GM12864 (cell line): ENCODE data around the gene STX2.

ENCODE experiments used
- DNase-seq: peaks from one replicate; pipeline ENCODE4 v3.0.0-alpha.2; 2011; ENCODE audit warnings: low read depth
- H3K4me3 ChIP-seq: 2 replicates; pipeline ENCODE4 v1.5.1; 2011; ENCODE audit warnings: mild to moderate bottlenecking, low read depth, low read length, control low read depth
- CTCF ChIP-seq: IDR thresholded peaks from 2 replicates; pipeline ENCODE4 v1.5.1; 2011; ENCODE audit warnings: low read depth, mild to moderate bottlenecking, moderate library complexity, low read length, control low read depth, inconsistent platforms; ENCODE audit errors: missing control alignments

Gene STX2

GRCh38 chr12:130778776-130779175 is 60.3 kb downstream of the STX2 start:
- no peak for DNase-seq
- no peak overlapping the region for H3K4me3 ChIP-seq
- no peak for TF ChIP-seq CTCF

- no peak for DNase-seq
- no peak for TF ChIP-seq CTCF
- H3K4me3 ChIP-seq, result no peak overlapping the region
These were observed 62.2 kb downstream of the STX2 start for GRCh38 chr12:130776857-130777339.

- TF ChIP-seq CTCF, result no peak
- DNase-seq, result no peak
- H3K4me3 ChIP-seq, result no peak overlapping the region
These were observed 62.8 kb downstream of the STX2 start for GRCh38 chr12:130775953-130776856.

GRCh38 chr12:130770413-130771028 is 68.5 kb downstream of the STX2 start:
- peak; percentile 39 for TF ChIP-seq CTCF
- DNase-seq, result no peak
- no peak overlapping the region for H3K4me3 ChIP-seq

- no peak for TF ChIP-seq CTCF
- DNase-seq, result no peak
- H3K4me3 ChIP-seq, result no peak overlapping the region
These were observed 70.9 kb downstream of the STX2 start for GRCh38 chr12:130768120-130768519.

GRCh38 chr12:130766470-130766869 is 72.6 kb downstream of the STX2 start:
- DNase-seq, result no peak
- no peak overlapping the region for H3K4me3 ChIP-seq
- no peak for TF ChIP-seq CTCF
